Right ventricle myocardium inferior (tissue), 1 donor: ENCODE measurements around the gene CD37. TPM values are rescaled to one million over a fixed set of nuclear protein-coding genes. Genes with fewer than 3 reads are reported as not detected.
"Not testable (repeated sequence)": the region's sequence is repeated elsewhere in the genome, so short reads cannot be mapped to it uniquely, and the experiment has no call there.

Source experiments
- ATAC-seq: fragments of 200-7000 bp; cut with Tn5 transposase; one replicate; pipeline ENCODE4 v1.9.1; 2020; ENCODE audit warnings: mild to moderate bottlenecking, moderate library complexity
- DNase-seq: peaks from one replicate; pipeline ENCODE4 v3.0.0; 2021; ENCODE audit errors: missing footprints
- intact Hi-C: fragments of 100-400 bp; cut with DNase I; formaldehyde crosslinking; loops from one replicate; pipeline ENCODE4 v1.11.0; 2022
- total RNA-seq: library from RNA; stranded (reverse); fragmentation: NEBNext Ultra II Directional; extraction: Animal tissue kit (Norgen Biotek cat#: 25700); gene quantifications from one replicate; pipeline ENCODE4 v1.2.1, GENCODE V29; 2021
- donor health status: DM: no; HTN: yes; CAD: no; lungs with severe emphysema.

CD37 gene
- total RNA-seq, 1 donor from 2014 or later = 9.1 TPM

DNA sequence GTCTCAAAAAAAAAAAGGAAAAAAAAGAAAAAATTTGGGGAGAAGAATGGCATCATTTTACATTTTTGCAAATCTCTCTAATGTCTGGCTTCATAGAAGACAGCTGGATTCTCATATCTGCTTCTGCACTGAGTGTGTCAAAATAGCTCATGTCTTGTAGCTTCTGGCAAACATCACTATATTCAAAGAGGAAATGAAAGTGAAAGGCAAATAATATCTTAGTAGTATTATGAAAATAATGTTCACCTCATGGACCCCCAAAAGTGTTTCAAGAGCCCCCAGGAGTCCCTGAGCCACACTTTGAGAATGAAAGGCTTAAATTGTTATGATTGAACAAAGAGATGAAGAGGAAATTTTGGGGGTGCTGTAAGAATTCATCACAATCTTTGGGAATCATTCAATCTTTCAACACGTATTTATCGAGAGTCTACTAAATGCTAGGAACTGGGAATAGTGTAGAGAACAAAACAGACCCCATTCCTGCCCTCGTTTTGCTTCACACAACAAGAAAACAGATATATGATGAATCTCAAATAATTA, 9.0 kb upstream of the CD37 start:
- no peak for DNase-seq
- no peak for ATAC-seq
- intact Hi-C loops = no loop called here

DNA sequence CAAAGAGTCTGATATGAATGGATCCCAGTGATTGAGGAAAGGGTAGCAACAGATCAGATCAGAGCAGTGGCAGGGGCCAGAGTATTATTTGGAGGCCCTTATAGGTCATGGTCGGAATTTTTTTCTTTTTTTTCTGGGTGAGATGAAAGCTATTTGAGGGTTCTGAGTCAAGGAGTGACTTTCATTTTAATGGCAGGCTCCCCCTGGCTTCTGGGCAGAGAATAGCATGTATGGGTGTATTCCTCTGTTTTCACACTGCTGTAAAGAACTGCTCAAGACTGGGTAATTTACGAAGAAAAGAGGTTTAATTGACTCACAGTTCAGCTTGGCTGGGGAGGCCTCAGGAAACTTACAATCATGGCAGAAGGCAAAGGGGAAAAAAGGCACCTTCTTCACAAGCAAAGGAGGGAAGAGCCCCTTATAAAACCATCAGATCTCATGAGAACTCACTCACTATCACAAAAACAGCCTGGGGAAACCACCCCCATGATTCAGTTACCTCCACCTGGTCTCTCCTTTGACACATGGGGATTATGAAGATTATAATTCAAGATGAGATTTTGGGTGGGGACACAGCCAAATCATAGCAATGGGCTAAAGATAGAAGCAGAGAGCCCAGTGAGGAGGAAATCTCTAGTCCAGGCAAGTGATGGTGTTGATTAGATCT, 7.2 kb upstream of the CD37 start:
- ATAC-seq (no peak), DNase-seq (no peak)
- intact Hi-C loops = no loop called here

- intact Hi-C loops = no loop called here
- ATAC-seq (no peak), DNase-seq (no peak)
Measured at GRCh38 chr19:49328741-49329140, 6.5 kb upstream of the CD37 start.

DNA sequence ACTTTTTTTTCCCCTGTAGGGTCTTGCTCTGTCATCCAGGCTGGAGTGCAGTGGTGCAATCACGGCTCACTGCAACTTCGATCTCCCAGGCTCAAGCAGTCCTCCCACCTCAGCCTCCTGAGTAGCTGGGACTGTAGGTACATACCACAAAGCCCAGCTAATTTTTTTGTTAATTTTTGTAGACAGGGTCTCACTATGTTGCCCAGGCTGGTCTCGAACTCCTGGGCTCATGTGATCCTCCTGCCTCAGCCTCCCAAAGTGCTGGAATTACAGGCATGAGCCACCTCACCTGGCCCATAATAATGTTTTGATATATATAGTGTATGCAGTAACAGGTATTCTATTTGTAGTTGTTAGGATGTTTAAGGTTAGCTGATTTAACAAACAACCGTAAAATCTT, 4.0 kb upstream of the CD37 start:
- ATAC-seq, DNase-seq: not testable (repeated sequence)
- intact Hi-C loops = loop anchor here (10.0 kb wide), 1 partner anchor 106 kb away; no protein-coding TSS in a partner anchor

GRCh38 chr19:49331616-49332055, 3.6 kb upstream of the CD37 start:
- intact Hi-C loops = loop anchor here (10.0 kb wide), 1 partner anchor 107 kb away; no protein-coding TSS in a partner anchor
- DNase-seq (no peak), ATAC-seq (peak; percentile 71)

- DNase-seq, ATAC-seq: not testable (repeated sequence)
- intact Hi-C loops = loop anchor here (10.0 kb wide), 1 partner anchor 108 kb away; no protein-coding TSS in a partner anchor
Measured at GRCh38 chr19:49332691-49333417, 2.4 kb upstream of the CD37 start.

- ATAC-seq (no peak), DNase-seq (no peak)
- intact Hi-C loops = loop anchor here (10.0 kb wide), 1 partner anchor 109 kb away; no protein-coding TSS in a partner anchor
Measured at GRCh38 chr19:49333418-49333805, 1.8 kb upstream of the CD37 start.

DNA sequence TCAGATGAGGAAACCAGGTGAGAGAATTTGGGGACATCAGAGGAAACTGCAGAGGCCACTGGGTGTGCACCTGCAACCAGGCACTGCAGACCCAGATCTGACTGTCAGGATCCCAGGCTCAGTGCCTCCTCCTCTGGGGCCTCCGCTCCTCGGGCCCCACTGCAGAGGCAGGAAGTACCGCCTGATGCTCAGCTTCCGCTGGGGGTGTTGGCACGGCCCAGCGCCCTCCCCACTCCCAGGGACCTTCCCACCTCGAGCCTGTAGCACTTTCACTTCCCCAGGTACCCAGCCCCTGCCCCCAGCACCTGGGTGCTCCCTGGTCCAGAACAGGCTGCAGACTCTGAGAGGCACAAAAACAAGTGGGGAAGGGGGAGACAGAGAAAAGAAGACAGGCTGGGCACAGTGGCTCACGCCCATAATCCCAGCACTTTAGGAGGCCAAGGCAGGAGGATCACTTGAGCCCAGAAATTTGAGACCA, 1.4 kb upstream of the CD37 start:
- DNase-seq (peak; percentile 80), ATAC-seq (no peak)
- intact Hi-C loops = loop anchor here (10.0 kb wide), 1 partner anchor 109 kb away; no protein-coding TSS in a partner anchor

DNA sequence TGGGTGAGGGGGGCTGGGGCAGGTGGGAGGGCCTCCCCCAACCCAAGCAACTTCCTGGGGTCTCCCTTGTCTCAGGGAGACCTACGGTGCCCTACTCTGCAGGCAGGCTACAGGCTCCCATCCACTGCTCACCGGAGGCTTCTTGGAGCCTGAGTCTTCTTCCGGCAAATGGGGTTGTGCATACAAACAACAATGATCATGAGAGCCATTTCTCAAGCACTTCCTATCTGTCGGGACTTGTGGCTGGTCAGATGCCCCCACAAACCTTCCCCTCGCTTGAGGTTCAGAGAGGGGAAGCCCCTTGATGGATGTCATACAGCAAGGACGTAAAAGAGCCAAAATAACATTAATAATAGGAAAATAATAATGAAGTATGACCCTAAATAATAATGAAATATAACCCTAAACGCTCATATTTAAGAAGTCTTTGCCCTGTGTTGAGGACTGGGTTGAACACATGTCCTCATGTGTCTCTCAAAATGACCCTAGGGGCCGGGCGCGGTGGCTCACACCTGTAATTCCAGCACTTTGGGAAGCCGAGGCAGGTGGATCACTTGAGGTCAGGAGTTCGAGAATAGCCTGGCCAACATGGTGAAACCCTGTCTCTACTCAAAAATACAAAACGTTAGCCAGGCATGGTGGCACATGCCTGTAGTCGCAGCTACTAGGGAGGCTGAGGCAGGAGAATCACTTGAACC, 727 bp downstream of the CD37 start:
- ATAC-seq (no peak), DNase-seq (no peak)
- intact Hi-C loops = loop anchor here (10.0 kb wide), 1 partner anchor 111 kb away; no protein-coding TSS in a partner anchor

DNA sequence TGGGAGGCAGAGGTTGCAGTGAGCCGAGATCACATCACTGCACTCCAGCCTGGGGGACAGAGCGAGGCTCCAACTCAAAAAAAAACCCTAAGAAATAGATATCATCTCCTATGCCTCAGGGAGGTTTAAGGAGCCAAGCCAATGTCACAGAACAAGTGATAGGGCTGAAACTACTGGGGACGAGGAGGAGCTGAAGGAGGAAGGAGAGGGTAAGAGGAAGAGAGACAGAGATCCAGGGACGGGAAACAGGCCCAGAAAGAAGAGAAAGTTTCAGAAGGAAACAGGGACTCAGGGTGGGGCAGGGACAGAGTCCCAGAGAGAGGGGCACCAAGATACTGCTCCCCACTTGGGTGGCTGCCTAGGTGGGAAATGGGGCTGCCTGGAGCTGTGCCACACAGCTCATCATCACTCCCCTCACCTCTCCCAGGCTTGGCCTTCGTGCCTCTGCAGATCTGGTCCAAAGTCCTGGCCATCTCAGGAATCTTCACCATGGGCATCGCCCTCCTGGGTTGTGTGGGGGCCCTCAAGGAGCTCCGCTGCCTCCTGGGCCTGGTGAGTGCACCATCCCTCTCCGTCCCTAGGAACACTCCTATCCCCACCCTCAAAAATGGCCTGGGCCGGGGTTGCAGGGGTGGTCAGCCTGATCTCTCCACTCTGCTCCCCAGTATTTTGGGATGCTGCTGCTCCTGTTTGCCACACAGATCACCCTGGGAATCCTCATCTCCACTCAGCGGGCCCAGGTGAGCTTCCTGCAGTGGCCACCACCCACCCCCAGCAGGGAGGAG, 1.5 kb downstream of the CD37 start:
- ATAC-seq (no peak), DNase-seq (no peak)
- intact Hi-C loops = loop anchor here (10.0 kb wide), 1 partner anchor 112 kb away; no protein-coding TSS in a partner anchor

- no peak for DNase-seq
- intact Hi-C loops = loop anchor here (10.0 kb wide), 1 partner anchor 113 kb away; no protein-coding TSS in a partner anchor
Measured at GRCh38 chr19:49337267-49338022, 2.2 kb downstream of the CD37 start.

DNA sequence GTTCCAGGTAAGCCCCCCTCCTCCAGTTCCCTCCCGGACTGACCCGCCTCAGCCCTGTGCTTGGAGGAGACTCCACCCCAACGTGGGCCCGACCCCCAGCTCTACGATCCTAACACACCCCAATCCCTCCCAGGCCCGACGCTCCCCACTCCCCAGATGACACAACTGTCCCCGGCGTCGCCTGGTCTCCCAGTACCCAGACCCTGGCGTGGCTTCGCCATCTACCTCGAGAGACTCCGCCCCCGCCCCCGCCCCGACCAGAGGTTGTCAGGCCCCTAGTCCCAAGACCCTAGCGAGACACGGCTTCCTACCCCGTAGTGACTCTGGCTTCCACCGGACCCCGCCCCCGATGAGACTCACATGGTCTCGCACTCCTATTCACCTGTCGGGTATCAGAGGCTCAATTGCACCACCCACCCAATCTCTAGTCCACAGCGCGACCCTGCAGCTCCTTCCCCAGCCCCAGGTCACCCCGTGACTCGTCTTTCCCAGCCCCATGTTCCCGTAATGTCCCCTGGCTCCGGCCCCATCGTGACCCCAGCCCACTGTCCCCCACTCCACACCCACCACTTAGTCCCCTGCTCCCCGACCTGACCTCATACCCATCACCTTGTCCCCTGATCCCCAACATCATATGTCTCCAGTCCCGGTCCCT, 2.9 kb downstream of the CD37 start:
- DNase-seq (no peak), ATAC-seq (no peak)
- intact Hi-C loops = loop anchor here (10.0 kb wide), 1 partner anchor 113 kb away; no protein-coding TSS in a partner anchor

More at GRCh38 chr19:49337267-49338022, 2.2 kb downstream of the CD37 start:
- ATAC-seq = no peak

DNA sequence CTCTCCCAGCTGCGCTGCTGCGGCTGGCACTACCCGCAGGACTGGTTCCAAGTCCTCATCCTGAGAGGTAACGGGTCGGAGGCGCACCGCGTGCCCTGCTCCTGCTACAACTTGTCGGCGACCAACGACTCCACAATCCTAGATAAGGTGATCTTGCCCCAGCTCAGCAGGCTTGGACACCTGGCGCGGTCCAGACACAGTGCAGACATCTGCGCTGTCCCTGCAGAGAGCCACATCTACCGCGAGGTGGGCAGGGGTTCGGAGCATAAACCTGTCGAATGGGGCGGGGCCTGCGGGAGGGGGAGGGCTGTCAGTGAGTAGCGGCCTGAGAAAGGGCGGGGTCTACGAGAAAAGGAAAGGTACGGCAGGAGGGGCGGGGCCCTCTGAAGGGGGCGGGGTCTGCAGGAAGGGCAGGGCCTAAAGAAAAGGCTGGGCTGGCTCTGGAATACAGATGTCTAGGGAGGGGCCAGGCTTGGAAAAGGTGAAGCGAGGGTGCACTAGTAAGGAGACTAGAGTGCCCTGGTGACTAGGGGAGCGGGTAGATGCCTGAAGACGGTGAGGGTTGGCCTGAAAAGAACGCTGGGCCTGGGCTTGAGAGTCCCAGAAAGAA, 3.6 kb downstream of the CD37 start:
- DNase-seq (peak; percentile 84), ATAC-seq (peak; percentile 58)
- intact Hi-C loops = loop anchor here (10.0 kb wide), 1 partner anchor 114 kb away; no protein-coding TSS in a partner anchor

GRCh38 chr19:49339301-49340068, 4.3 kb downstream of the CD37 start:
- intact Hi-C loops = loop anchor here (10.0 kb wide), 1 partner anchor 115 kb away; no protein-coding TSS in a partner anchor
- DNase-seq = peak; percentile 89
- peak; percentile 97 for ATAC-seq

DNA sequence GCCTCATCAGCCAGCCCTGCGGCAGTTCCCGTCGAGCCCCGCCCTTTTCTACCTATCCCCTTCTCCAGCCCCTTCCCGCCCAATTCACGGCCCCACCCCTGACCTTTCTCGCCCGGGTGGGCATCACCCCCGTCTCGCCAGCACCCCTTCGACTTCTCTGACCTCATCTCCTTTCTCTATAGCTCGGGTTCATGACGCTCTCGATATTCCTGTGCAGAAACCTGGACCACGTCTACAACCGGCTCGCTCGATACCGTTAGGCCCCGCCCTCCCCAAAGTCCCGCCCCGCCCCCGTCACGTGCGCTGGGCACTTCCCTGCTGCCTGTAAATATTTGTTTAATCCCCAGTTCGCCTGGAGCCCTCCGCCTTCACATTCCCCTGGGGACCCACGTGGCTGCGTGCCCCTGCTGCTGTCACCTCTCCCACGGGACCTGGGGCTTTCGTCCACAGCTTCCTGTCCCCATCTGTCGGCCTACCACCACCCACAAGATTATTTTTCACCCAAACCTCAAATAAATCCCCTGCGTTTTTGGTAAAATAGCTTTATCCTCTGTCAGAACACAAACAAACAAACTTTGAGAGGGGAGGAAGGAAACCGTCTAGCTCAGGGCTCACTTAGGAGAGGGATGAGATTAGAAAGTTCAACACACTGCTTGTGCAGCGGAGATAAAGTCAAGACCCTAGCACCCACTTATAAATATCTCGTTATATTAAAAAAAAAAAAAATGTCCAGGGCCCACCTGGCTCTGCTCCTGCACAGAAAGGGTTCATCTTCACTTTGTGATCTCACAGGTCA, 5.1 kb downstream of the CD37 start:
- ATAC-seq = peak; percentile 40
- intact Hi-C loops = no loop called here
- DNase-seq = peak; percentile 77
